Pons (tissue), 1 donor: ENCODE results near the gene TEX9.
"Not testable (repeated sequence)": the region's sequence is repeated elsewhere in the genome, so short reads cannot be mapped to it uniquely, and the experiment has no call there.

Source experiments
- DNase-seq: peaks from one replicate; pipeline ENCODE4 v3.0.0-alpha.2; 2016; ENCODE audit warnings: low spot score

Gene TEX9

DNA sequence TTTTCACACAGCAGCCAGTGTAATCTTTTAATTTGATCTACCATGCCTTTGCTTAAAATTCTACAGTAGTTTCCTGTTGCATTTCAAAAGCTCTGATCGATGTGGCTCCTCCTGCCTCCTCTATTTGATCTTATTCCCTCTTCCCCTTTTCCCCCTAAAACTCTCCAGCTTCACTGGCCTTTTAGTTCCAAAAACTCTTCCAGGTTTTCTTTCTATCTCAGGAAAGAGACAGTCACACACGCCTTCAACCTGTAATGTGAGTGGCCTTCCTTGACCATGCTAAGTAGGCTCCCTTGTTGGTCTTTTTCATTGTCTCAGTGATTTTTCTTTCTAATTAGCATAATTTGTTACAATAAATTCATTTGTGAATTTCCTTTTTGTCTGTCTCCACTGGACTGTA lies 985 bp downstream of the TEX9 start:
- no peak for DNase-seq

DNA sequence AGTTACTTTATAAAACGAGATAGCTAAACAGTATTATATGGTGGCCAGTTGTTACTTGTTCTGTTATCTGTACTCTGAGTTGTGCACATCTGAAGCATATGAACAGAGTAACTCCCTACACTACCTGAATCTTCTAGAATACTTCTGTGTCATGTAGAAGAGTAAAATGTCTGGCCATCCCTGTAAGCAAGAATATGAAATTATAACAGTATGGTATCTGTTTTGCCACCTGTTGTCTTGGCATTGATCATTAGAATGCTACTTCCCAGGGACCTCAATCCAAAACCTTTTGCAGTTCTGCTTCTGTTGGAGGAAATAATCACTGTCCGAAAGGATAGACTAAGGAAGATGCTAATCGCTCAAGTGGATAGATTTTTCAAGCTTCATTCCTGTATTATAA lies 1.9 kb downstream of the TEX9 start:
- DNase-seq: no peak

DNA sequence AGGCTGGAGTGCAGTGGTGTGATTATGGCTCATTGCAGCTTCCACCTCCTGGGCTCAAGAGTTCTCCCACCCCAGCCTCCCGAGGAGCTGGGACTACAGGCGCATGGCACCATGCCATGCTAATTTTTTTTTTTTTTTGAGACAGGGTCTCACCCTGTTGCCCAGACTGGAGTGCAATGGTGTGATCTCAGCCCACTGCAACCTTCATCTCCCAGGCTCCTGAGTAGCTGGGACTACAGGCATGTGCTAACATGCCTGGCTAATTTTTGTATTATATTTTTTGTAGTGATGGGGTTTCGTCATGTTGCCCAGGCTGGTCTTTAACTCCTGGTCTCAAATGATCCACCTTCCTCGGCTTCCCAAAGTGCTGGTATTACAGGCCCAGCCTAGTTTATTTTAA lies 4.0 kb downstream of the TEX9 start:
- DNase-seq: no peak

DNA sequence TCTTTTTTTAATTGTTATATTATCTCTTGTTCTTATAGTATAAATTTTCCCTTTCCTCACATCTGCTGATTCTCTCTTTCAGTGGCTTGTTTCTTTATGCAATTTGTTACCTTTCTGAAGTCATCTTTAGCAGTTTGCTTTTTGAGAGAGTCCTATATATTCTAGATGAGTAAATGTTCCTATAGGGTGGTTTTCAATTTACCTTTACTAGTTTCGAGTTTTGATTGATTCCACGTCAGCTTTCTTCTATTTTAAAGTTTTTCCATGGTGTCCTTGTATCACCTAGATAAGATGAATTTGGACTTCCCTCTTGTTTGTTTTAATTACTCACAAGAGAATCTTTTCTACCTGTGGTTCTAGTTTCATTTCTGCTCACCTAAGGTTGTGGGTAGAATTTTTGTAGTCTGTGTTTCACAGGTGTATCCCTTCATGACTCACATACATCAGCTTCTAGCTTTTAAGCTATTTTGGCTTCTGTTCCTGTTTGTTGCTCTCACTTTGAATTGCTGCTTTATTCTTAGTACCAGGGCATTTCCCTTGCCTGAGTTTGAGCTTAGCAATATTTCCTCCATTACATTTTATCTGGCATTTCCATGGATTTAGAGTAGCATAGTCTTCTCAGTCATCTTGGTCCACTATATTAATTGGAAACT lies 6.4 kb downstream of the TEX9 start:
- DNase-seq: peak; percentile 14

DNA sequence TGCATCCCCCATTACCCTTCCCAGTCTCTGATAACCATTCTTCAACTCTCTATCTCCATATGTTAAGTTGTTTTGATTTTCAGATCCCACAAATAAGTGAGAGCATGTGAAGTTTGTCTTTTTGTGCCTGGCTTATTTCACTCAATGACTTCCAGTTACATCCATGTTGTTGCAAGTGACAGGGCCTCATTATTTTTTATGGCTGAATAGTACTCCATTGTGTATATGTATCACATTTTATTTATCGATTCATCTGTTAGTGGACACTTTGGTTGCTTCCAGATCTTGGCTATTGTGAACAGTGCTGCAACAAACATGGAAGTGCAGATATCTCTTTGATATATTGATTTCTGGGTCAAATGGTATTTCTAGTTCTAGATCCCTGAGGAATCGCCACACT lies 9.5 kb downstream of the TEX9 start:
- DNase-seq: not testable (repeated sequence)

DNA sequence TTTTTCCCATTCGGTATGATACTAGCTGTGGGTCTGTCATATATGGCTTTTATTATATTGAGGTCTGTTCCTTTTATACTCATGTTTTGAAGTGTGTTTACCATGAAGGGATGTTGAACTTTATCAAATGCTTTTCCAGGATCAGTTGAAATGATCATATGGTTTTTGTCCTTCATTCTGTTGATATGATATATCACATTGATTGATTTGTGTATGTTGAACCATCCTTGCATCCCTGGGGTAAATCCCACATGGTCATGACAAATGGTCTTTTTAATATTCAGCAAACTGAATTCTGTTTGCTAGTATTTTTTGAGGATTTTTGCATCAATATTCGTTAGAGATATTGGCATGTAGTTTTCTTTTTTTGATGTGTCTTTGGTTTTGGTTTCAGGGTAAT lies 12.6 kb downstream of the TEX9 start:
- not testable (repeated sequence) for DNase-seq

DNA sequence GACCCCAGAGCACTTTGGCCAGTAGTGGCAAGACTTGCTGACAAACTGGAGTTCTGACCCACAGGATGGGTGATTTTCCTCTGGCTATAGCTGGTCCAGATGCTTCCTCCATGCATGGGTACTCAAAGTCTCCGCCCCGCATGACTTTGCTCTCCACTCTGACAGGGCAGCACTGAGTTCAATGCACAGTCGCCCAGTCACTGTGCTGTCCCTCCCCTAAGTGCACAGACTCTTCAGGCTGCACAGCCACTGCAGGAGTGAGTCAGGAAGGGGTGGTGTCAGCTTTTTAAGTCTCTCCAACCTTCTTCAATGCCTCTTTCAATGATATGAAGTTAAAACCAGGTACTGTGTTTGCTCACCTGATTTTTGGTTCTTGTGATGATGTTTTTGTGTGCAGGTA lies 17.8 kb downstream of the TEX9 start:
- DNase-seq: no peak

DNA sequence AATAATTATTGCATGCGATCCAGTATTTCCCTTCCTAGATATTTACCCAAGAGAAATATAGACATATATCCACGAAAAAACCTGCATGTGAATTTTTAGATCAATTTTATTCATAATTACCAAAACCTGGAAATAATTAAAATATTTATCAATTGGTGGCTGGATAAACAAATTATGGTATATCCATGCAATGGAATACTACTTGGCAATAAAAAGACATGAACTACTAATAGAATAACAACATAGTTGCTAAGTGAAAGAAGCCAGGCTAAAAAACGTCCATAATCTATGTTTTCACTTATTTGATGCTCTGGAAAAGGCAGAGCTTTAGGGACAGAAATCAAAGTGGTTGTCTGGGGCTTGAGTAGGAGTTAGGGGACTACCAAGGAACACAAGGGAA lies 20.7 kb downstream of the TEX9 start:
- DNase-seq: no peak

DNA sequence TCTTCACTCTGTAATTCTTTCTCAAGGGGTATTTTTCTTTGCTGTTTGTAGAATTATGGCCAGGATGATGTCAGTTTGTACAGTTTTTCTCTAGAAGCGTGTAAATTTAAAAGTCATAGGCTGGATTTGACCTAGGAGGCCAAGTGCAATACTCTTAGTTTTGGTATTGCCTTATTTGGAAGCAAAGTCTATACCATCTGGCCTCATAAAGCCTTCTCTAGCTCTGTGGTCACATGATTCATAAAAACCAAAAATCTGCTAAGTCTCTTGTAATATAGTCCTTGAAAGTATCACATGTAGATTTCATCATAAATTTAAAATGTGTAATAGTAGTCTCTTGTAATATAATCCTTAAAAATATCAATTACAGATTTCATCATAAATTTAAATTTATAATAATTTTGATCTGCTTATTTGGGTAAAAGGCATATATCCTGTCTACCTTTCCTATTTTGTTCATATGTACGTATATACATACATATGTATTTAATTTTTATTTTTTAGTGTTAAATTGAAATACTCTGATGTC lies 25.6 kb downstream of the TEX9 start:
- DNase-seq: no peak

DNA sequence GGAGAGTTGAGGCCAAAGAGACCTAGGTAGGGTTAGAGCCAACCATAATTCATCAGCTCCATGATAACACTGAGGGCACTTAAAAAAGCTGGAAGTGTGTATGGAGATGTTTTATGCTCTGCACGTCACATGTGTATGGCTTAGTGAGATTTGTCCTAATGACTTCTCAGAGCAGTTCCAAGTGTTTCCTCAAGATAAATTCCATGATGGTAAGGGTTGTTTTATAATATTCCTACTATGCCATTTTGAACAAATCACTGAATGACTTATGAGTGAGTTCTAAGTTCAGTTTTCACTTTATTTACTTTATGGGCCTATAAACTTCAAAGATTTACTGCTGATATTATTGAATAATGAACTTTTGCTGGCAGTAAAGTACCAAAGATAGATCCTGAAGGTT lies 28.1 kb downstream of the TEX9 start:
- DNase-seq: no peak

DNA sequence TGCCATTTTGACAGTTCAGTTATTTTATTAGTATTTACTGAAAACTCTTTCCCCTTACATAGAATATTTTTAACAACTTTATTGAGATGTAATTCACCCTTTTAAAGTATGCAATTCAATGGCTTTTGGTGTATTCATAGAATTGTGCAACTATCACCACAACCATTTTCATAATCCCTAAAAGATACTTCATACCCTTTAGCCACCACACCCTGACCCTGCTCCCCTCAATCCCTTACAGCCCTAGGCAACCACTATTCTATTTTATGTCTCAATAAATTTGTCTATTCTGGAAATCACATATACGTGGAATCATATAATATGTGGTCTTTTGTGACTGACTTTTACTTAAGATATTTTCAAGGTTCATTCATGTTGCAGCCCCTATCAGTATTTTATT lies 29.7 kb downstream of the TEX9 start:
- DNase-seq: no peak

DNA sequence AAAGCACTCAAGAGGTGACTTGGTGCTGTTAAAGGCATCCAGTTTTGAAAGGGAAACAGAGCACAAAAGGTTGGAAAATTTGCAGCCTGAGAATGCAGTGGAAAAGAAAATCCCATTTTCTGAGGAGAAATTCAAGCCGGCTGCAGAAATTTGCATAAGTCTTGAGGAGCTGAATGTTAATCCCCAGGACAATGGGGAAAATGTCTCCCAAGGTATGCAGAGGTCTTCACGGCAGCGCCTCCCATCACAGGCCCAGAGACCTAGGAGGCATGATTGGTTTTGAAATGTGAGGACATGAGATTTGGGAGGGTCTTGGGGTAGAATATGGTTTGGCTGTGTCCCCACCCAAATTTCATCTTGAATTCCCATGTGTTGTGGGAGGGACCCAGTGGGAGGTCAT lies 32.1 kb downstream of the TEX9 start:
- DNase-seq: not testable (repeated sequence)

DNA sequence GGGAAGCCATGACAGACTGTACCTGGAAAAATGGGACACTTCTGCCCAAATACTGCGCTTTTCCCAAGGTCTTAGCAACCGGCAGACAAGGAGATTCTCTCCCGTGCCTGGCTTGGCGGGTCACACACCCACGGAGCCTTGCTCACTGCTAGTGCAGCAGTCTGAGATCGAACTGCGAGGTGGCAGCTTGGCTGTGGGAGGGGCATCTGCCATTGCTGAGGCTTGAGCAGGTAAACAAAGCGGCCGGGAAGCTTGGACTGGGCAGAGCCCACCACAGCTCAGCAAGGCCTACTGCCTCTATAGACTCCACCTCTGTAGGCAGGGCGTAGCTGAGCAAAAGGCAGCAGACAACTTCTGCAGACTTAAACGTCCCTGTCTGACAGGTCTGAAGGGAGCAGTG lies 34.0 kb downstream of the TEX9 start:
- DNase-seq: not testable (repeated sequence)

DNA sequence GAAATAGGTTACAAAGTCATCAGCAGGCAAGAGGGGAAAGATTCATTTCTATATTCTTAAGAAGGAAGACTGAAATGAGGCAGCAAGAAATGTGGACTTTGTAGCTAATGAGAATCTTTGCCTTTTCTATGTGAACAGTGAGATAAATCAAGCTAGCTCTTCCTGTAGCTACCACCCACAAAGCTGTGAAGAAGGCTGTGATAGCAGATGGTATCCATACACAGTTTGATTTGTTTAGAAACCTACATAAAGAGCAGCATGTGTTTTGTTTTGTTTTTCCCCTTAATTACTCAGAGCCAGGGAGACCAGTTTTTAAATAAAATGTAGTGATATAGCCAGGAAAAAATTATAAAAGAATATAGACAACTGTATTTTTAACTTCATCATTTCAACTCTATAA lies 45.5 kb downstream of the TEX9 start:
- DNase-seq: peak; percentile 2

DNA sequence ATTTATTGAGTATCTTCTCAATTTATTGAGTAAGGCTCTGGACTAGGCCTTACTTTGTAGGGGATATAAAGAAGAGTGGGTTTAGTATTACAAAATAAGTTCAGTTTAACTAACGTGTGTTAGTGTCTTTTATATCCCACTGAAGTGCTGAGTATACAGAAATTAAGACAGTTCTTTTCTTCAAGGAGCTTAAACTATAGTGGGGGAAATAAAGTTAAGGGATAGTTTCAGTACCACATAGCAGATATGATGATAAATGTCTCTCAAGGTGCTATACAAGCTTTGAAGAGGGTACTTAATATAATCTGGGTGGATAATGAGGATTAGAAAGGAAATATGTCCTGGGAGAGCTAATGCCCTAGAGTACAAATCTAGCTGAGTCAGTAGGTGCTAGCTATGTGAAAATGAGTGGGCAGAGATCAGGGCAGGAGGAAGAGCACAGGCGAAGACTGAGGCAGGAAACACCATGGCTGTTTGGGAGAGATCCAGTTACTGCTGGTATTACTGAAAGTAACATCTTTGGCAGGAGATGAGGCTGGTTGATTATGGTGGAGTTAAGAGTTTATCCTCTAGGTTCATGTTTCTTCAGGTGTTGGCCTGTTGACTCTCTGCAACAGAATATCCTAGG lies 46.0 kb downstream of the TEX9 start:
- no peak for DNase-seq

DNA sequence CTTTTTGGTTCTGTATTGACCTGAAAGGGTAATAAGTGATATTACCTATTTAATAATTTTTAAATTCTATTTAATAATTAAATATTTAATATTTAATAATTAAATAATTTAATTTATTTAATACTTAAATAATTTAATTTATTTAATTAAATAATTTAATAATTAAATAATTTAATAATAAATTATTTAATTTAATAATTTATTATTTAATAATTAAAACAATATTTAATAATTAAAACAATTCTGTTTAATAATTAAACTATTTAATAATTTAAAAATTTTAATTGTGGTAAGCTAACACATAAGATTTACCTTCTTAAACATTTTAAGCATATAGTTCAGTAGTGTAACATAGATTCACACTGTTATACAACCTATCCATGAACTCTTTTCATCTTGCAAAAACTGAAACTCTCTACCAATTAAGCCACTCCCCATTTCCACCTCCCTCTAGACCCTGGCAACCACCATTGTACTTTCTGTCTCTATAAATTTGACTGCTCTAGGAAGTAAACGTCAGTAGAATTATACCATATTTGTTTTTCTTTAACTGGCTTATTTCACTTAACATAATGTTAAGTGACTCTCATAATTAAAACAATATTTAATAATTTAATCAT lies 48.0 kb downstream of the TEX9 start:
- not testable (repeated sequence) for DNase-seq

DNA sequence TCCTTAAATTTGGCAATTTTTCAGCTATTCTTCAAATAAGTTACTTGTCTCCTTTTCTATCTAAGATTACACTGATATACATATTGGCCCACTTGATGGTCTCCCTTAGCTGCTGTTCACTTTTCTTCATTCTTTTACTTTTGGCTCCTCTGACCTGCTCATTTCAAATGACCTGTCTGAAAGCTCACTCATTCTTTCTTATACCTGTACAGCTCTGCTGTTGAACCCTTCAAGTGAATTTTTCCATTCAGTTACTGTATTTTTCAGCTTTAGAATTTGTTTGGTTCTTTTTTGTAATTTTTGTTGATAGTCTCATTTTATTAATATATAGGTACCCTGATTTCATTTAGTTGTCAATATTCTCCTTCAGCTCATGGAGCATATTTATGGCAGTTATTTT lies 60.0 kb downstream of the TEX9 start:
- DNase-seq: no peak

DNA sequence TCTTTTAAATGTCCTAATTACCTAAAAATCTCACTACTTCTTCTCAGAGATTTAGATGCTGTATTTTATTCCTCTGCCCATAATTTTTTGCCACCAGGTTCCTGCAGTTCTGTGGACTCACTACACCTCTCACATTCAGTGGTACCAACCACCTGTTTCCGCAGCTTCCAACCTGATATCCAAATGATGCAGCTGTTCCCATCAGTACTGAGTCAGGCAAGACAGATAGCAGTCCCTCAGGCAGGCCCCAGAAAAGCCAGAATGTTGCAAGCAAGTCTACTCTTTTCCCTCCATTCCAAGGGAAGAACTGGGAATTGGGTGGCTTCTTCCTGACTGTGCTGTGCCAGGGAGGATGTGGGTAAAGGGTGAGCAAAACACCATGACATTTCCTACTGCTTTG lies 60.8 kb downstream of the TEX9 start:
- DNase-seq: no peak

DNA sequence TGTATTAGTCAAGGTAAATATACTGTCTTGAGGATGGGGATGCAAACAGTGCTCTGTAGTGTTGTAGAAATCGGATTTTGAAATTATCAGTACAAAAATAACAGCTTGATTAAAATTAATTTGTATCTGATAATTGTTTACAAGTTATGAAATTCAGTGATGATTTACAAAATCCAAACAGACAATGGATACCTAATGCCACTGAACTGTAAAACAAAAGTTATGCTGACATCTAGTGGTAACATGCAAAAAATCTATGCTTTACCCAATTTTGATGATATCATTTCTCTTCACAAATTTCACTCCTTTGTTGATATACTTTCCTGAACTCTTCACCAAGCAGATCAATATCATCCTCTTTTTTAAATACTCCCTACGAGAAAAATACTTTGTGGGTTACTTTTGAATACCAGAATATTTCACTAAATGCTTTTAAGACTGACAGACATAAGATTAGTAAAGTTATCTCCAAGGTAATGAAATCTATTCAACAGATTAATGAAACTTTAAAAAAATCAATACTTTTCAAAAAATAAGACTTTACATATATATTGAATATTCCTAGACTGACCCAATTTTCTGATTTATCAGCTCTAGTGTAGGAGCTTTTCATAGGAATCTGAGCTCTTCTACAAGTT lies 63.7 kb downstream of the TEX9 start:
- peak; percentile 39 for DNase-seq

DNA sequence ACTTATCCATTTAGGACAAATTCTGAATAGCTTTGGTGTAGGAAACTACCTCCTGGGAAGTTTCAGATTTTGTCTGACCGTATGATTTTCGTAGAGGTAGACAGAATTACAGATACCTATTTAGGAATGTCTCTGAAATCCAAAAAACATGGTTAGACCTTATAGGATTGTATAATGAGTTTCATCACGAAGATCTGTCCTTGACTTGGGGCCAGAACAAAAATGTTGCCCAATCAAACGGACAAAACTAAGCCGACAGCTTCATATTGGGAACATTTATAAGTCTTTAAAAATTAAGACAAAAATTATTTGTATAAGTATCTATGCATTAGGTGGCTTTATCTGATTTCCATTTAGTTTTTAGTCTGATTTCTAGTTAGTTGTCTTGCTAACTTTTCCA lies 67.1 kb downstream of the TEX9 start:
- DNase-seq: no peak

DNA sequence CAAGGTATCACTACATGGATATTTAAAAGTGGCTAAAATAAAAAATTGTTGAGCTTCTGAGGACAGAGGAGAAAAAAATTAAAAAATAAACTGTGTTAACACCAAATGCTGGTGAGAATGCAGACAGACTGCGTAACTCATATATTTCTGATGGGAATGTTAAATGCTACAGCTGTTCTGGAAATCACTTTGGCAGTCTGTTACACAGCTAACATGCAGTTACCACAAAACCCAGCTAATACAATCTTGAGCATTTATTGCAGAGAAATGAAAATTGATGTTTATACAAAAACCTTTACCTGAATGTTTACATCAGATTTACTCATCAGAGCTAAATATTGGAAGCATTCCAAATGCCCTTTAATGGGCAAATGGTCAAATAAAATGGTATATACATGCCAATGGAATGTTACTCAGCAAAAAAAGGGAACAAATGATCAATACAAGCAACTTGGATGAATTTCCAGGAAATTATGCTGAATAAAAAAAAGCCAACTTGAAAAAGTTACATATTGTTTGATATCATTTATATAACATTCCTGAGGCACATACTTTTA lies 75.1 kb downstream of the TEX9 start:
- no peak for DNase-seq

DNA sequence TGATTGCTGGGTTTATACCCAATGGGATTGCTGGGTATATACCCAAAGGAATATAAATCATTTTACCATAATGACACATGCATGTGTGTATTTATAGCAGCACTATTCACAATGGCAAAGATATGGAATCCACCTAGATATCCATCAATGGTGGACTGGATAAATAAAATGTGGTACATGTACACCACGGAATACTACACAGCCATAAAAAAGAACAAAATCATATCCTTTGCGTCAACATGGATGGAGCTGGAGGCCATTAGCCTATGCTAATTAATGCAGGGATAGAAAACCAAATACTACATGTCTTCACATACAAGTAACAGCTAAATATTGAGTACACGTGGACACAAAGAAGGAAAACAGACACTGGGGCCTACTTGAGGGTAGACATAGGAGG lies 77.1 kb downstream of the TEX9 start:
- no peak for DNase-seq

DNA sequence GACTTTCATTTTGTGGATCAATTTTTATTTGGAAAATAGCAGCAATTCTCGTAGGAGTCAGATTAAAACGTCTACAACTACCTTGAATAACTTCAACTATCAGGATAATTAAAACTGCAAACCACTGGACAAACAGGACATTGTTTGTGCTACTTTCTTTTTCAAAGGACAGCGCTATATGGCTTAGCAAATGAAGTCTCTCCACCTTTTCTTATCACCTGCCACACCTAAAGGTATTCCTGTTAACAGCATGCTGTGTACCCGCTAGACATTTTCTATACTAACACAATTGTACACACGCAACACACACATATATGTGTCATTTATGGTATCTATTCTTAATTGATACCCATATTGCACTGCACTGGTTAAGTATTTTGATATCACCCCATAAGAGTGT lies 80.5 kb downstream of the TEX9 start:
- no peak for DNase-seq
